Measurements from ENCODE around the gene KRT83.

- TF ChIP-seq CTCF (conservative IDR thresholded peaks at IDR 0.05; ENCODE audit: low read length) (no peak), EZH2phosphoT487 (IDR thresholded peaks at IDR 0.05; ENCODE audit: borderline replicate concordance) (no peak)
Observed at GRCh38 chr12:52337054-52337453, 15.9 kb upstream of the KRT83 start.

Measured in Loucy (cell line).